ENCODE measurements around the gene CLEC4D. TPM values are rescaled to one million over a fixed set of nuclear protein-coding genes. Genes with fewer than 3 reads are reported as not detected.

CLEC4D gene
- total RNA-seq, 1 donor from 2014 or later: not detected

DNA sequence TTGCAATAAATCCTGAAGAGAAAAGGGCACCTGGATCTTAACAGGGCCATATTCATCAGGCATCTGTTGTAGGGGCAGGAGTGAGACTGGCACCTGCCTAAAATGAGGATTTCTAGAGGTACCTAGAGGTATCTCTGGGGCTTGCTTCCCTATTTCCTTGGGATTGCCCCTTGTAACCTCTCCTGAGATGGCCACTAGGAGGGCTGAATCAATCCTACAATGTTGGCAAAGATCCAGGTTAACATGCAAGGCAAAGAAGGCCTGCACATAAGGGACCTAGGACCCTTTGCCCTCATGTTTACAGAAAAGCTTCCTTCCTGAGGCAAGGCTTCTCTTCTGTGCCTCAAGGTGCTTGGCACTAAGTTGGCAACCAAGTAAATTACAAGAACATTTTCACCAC lies 53.2 kb downstream of the CLEC4D start:
- Mint-ChIP-seq H3K9me3 (peaks cover 13% of the 10 kb centered on the region), H3K27me3 (ENCODE audit: insufficient read depth) (no peaks in the 10 kb centered on the region), H3K4me3 (no peak overlapping the region), H3K4me1 (ENCODE audit: low read depth) (no peaks in the 10 kb centered on the region), H3K36me3 (ENCODE audit: low read depth) (no peaks in the 10 kb centered on the region), H3K27ac (no peak overlapping the region)
- intact Hi-C loops (cut with micrococcal nuclease): no loop called here
- no peak for DNase-seq (ENCODE audit: low spot score)

Other genes starting within 250 kb of the CLEC4D start
- gene CLEC6A, start 57.5 kb upstream of the CLEC4D start, total RNA-seq: not detected in 2 replicates
- gene CLEC4E, start 27.4 kb downstream of the CLEC4D start, total RNA-seq: not detected in 2 replicates
- gene AICDA, start 99.4 kb downstream of the CLEC4D start, total RNA-seq: not detected in 2 replicates
- not detected in 2 replicates for gene MFAP5, start 149.3 kb downstream of the CLEC4D start, total RNA-seq
- gene RIMKLB, start 184.5 kb downstream of the CLEC4D start, total RNA-seq: 0.47 and 0.52 TPM in 2 replicates

Measured in activated T-helper 1 cell treated with anti-CD3 and anti-CD28 coated beads, Interleukin-12 subunit alpha, Interleukin-12 subunit beta, Interleukin-2, Interleukin-4 antibody, amounts not matched to agents 30 ng/mL and 10 ng/mL and 1 ng/mL, durations not matched to agents 14 hours and 24 hours and 36 hours (primary cell).